COLO829 (cell line): Measurements from ENCODE around the gene RAP1GDS1.
A peak's percentile ranks its signal among the peaks of the same experiment; 100 is the strongest.
"Not testable (repeated sequence)": the region's sequence is repeated elsewhere in the genome, so short reads cannot be mapped to it uniquely, and the experiment has no call there.

Source experiments
- DNase-seq: peaks from one replicate; pipeline ENCODE4 v3.0.0; 2012; ENCODE audit warnings: low spot score

The RAP1GDS1 gene

DNA sequence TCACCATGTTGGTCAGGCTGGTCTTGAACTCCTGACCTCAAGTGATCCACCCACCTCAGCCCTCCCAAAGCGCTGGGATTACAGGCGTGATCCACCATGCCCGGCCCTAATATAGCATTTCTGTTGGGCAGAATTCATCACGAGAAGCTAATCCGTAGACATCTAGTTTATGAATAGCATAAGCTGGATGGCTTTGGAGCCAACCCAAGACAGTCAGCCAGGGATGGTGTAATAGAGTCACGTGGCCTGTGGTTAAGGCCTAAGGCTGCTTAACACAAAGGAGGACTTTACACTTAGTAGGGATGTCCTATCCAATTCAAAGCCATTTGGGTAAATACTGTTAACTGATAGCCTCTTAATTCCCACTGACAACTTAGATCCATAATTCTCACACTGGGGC lies 173.6 kb downstream of the RAP1GDS1 start:
- no peak for DNase-seq

DNA sequence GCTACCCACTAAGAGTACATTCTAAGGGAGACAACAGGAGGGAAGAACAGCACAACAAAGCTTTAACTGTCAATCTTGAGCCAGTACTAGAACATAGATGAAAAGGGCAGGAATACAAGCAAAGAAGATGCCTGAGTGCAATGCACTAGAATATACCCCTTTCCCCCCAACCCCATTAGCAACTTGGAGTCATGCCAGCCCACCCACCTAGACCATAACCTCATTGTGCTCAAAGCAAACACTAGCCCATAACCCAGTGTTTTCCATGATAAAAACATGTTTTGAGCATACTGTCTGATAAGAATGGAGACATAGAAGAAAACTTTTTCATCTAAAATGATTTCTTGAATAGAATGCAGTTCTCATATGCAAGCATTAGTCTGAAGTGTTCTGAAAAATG lies 183.2 kb downstream of the RAP1GDS1 start:
- no peak for DNase-seq

- DNase-seq, result no peak
Measured at GRCh38 chr4:98446499-98447375, 185.6 kb downstream of the RAP1GDS1 start.

DNA sequence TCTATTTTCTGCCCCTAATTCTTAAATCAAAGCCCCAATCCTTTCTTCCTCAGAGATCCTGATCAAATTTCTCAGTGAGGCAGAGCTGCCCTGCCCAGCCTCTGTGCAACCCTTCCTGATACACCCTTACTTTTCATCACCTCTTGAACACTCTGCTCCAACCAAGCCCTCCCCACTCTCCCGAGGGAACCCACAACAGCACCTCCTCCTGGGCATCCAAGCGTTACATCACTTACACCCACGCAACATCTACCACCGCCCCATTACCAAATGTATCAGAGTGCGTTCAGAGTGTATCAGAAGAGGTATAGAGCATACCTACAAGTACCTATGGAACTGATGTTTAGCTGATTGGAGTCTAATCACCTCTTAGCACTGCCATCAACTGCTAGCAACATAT lies 186.5 kb downstream of the RAP1GDS1 start:
- DNase-seq, result no peak

GRCh38 chr4:98448908-98449307 lies 187.7 kb downstream of the RAP1GDS1 start:
- no peak for DNase-seq

DNA sequence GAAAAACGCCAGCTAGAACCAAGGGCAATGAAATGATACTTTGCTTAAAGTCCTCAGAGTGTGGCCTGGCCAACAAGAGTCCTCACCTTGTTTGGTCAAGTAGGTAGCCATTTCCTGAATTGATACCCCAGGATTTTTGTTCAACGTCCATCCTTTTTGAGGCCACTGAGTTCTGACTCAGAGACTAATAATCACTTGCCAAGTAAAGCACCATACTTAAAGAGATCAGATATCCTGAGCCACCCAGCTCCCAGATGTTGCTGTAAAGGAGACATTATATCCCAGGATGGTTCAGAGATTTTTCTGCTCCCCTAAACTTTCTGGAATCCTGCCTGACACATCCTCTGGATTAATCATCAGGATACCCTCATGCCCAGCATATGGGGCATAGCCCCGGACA lies 190.9 kb downstream of the RAP1GDS1 start:
- DNase-seq, result no peak

DNA sequence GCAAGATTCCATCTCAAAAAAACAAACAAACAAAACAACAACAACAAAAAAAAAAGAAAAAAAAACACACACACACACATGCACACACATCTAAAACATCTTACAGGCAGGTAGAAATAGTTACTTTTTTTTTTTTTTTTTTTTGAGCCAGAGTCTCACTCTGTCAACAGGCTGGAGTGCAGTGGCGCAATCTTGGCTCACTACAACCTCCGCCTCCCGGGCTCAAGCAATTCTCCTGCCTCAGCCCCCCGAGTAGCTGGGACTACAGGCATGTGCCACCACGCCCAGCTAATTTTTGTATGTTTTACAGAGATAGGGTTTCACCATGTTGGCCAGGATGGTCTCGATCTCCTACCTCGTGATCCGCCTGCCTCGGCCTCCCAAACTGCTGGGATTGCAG lies 196.2 kb downstream of the RAP1GDS1 start:
- not testable (repeated sequence) for DNase-seq

- not testable (repeated sequence) for DNase-seq
Measured at GRCh38 chr4:98461121-98461865, 200.1 kb downstream of the RAP1GDS1 start.

DNA sequence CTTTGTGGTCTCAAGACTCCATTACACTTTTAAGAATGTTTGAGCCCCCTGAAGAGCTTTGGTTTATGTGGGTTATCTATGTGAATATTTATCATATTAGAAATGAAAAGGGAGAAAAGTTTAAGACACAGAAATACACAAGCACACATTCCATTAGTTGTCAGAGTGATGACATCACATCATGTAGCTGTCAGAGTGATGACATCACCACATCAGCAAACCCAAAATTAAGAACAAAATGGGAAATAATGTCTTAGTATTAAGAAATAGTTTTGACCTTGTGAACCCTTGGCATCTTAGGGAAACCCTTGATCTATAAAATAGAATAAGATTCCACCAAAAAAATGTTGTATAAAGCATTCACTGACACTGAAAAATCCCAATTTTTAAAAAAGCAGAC lies 201.3 kb downstream of the RAP1GDS1 start:
- DNase-seq, result no peak

DNA sequence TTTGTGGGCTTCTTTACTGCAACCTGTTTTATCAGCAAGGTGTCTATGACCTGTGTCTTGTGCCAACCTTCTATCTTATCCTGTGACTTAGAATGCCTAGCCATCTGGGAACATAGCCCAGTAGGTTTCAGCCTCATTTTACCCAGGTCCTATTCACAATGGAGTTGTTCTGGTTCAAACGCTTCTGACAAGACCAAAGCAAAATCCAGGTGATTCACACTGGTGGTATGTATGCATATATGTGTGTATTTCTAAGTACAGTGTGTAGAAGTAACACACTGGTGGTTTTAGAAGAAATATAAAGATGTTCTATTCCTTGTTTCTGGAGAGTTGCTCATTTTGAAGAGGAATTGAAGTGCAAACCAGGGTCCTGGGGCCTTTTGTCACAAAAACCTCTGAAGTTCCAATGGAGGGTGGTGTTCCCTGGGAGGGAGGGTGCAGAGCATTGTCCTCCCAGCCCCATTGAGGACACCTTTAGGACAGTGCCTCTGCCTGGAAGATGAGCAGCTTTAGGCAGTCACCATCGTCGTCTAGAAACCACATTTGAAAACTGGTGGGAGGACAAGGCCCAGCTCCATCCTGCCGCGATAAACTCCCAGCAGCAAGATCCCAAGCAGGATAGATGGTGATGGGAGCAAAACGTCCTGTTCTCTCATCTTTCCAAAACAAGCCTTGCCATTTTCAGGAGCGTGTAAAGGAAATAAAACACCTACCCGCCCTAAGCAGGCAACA lies 205.8 kb downstream of the RAP1GDS1 start:
- DNase-seq, result no peak

DNA sequence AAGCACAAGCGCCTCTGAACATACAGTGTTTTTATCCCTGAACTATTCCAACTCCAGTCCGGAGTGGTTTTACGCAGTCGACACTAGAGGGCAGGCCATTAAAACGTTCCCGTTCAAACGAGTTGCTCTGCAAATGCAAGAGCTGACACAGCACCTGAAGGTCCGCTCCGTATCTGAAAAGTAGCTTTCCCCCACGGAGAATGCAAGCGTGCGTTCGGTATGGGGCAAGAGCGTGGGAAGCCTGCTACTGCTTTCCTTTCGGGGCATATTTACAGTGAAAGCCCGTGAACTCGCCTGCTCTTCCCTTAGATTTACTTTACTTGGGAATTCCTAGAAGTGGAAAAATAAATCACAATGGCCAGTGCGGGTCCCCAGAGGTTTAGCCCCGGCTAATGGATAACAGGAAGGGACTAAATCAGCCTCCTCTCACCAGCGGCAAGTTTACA lies 206.5 kb downstream of the RAP1GDS1 start:
- peak; percentile 86 for DNase-seq

- DNase-seq, result peak; percentile 29
Measured at GRCh38 chr4:98468709-98469108, 207.5 kb downstream of the RAP1GDS1 start.

- no peak for DNase-seq
Measured at GRCh38 chr4:98469771-98470170, 208.6 kb downstream of the RAP1GDS1 start.

DNA sequence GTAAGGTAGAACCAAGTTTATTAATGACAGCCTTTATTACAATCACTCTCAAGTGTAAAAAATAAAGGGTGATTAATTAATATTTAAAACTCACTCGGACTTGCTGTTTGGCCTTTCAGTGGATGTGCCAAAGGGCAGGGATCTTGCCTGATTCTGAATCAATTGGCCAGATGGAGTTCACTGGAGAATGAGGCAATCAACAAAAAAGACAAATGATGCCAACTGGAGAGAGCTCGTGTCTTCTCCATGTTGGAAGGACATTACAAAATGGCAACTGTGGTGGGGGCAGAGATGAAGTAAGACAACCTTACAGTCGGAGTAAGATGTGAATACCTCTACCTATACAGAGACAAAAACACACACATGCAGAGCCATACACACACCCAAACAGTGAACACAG lies 209.2 kb downstream of the RAP1GDS1 start:
- DNase-seq, result no peak

- DNase-seq, result no peak
Measured at GRCh38 chr4:98470831-98471230, 209.6 kb downstream of the RAP1GDS1 start.

DNA sequence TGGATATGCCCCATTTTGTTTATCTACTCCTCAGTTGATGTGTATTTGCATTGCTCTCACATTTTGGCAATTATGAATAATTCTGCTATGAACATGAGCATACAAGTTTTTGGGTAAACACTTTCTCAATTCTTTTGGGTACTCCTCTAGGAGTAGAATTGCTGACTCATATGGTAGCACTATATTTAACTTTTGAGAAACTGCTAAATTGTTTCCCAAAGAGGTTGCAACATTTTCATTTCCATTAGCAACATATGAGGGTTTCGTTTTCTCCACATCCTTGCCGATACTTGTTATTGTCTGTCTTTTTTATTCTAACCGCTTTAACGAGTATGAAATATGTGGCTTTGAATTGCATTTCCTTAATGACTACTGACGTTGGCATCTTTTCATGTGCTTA lies 211.9 kb downstream of the RAP1GDS1 start:
- DNase-seq, result no peak

GRCh38 chr4:98474408-98474844 lies 213.2 kb downstream of the RAP1GDS1 start:
- DNase-seq, result no peak

- no peak for DNase-seq
Measured at GRCh38 chr4:98476891-98477290, 215.7 kb downstream of the RAP1GDS1 start.

- not testable (repeated sequence) for DNase-seq
Measured at GRCh38 chr4:98479590-98479989, 218.4 kb downstream of the RAP1GDS1 start.

- no peak for DNase-seq
Measured at GRCh38 chr4:98480535-98480934, 219.4 kb downstream of the RAP1GDS1 start.

DNA sequence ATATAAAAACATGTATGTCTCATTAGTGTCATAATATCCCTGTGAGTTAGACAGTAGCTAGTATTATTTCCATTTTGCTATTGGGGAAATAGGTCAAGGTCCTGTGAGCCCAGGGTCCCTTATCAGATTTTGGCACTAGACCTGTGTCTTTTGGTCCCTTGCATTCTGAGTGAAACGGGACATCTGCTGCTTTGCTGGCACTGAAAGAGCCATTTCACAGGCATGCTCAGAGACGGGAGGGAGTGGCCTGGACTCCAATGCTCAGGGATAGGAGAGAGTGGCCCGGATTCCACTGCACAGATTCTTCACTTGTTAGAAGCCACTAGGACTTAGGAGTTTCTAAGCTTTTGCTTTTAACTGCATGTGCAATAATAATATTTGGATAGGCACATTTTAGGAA lies 220.0 kb downstream of the RAP1GDS1 start:
- DNase-seq, result no peak

DNA sequence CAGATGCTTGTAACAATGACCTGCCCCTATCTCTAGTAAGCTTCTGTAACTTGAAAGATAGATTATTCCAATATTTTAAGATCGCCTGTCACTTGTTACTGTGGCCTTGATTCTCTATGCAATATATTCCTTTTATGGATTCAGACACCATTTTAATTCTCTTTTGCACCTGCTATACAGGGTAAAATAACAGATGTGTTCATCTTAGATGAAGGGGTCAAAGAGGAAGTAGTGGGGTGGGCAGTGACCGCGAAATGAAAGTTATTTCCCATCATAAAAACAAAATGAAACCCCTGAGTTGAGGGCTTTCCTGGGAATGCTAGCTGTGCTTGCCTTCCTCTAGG lies 221.3 kb downstream of the RAP1GDS1 start:
- DNase-seq, result no peak
